Suprapubic skin (tissue), 4 donors: ENCODE results near the gene CCDC27.

ENCODE experiments used
- POLR2A ChIP-seq, 2 donors: fragments of 450-650 bp; IDR thresholded peaks; one replicate each; pipeline ENCODE4 v1.6.1; 2017; ENCODE audit warnings: antibody characterized with exemption in 2 of 2, mild to moderate bottlenecking in 2 of 2, moderate library complexity in 2 of 2
- POLR2AphosphoS5 ChIP-seq, 3 donors: sonication (generic); formaldehyde crosslinking; IDR thresholded peaks; one replicate each; pipeline ENCODE4 v1.6.1; 2017; ENCODE audit warnings: antibody characterized with exemption in 3 of 3
- TF ChIP-seq, protein P1 (sequence below), 2 donors: fragments of 200-600 bp in 1 of 2; fragments of 450-650 bp in 1 of 2; sonication (generic) in 1 of 2; IDR thresholded peaks; one replicate each; pipeline ENCODE4 v1.5.1; 2016 to 2019; ENCODE audit warnings: antibody characterized with exemption in 2 of 2, mild to moderate bottlenecking in 1 of 2, moderate library complexity in 1 of 2

DNA sequence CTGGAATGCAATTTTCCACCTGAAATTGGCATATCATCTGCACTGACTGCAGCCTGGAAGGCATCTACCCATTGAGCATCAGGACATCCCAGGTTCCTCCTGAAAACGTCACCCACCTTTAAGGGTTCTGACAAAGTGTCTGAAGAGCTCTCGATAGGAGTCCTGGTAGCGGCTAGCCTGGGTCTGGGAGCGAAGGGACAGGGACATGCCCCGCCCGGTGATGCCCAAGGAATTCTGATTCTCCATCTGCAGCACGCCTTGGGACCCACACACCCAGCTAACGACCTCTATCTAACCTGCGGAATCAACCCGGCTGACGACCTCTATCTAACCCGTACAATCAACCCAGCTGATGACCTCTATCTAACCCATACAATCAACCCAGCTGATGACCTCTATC is 13.3 kb upstream of the CCDC27 start:
- TF ChIP-seq POLR2A (IDR thresholded peaks at IDR 0.05) (no peak), POLR2AphosphoS5 (IDR thresholded peaks at IDR 0.05) (no peak)
- TF ChIP-seq, protein P1, sequence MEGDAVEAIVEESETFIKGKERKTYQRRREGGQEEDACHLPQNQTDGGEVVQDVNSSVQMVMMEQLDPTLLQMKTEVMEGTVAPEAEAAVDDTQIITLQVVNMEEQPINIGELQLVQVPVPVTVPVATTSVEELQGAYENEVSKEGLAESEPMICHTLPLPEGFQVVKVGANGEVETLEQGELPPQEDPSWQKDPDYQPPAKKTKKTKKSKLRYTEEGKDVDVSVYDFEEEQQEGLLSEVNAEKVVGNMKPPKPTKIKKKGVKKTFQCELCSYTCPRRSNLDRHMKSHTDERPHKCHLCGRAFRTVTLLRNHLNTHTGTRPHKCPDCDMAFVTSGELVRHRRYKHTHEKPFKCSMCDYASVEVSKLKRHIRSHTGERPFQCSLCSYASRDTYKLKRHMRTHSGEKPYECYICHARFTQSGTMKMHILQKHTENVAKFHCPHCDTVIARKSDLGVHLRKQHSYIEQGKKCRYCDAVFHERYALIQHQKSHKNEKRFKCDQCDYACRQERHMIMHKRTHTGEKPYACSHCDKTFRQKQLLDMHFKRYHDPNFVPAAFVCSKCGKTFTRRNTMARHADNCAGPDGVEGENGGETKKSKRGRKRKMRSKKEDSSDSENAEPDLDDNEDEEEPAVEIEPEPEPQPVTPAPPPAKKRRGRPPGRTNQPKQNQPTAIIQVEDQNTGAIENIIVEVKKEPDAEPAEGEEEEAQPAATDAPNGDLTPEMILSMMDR (IDR thresholded peaks at IDR 0.05): no peak
